GM12878 (cell line): ENCODE results near the gene DENND10. TPM values are rescaled to one million over a fixed set of nuclear protein-coding genes. Genes with fewer than 3 reads are reported as not detected.

Experiments used
- ATAC-seq: fragments of 200-7000 bp; cut with Tn5 transposase; 3 replicates; pipeline ENCODE4 v1.9.1; 2020; ENCODE audit warnings: mild to moderate bottlenecking, moderate library complexity
- BruUV-seq: library from RNA; stranded (reverse); fragments of 400-500 nt; replicated peaks from 2 replicates; lab custom pipeline; 2021; lab: Mats Ljungman, UMichigan
- CTCF ChIA-PET: fragments of 300-600 bp; sonication (Branson Sonifier 250); formaldehyde crosslinking; extraction: SDS; loops from one replicate; lab custom pipeline; 2021; ENCODE audit warnings: inconsistent platforms; lab: Yijun Ruan, JAX
- POLR2A ChIA-PET: fragments of 350-600 bp; formaldehyde crosslinking; extraction: SDS; loops from one replicate; lab custom pipeline; 2021; ENCODE audit warnings: inconsistent platforms; lab: Charles Lee
- RAD21 ChIA-PET: fragments of 300-600 bp; sonication (Branson Sonifier 250); formaldehyde crosslinking; loops from one replicate; lab custom pipeline; 2023; ENCODE audit warnings: antibody characterized with exemption; ENCODE audit not compliant: unreplicated experiment; lab: Charles Lee
- SMC1A ChIA-PET: fragments of 300-600 bp; sonication (Branson Sonifier 250); formaldehyde crosslinking; loops from one replicate; lab custom pipeline; 2023; ENCODE audit not compliant: unreplicated experiment, uncharacterized antibody; lab: Charles Lee
- DNase-seq: peaks from one replicate; pipeline ENCODE4 v3.0.0-alpha.2; 2011; ENCODE audit warnings: low read depth, low spot score
- FAIRE-seq: peaks from 3 replicates; lab custom pipeline; 2011; peaks lifted over from hg19 to GRCh38; lab: Jason Lieb, UNC
- H2AFZ ChIP-seq: 2 replicates; pipeline ENCODE4 v1.6.0; 2011; ENCODE audit warnings: low read depth, low read length, control low read depth; ENCODE audit not compliant: control insufficient read depth
- H3K27ac ChIP-seq: 2 replicates; pipeline ENCODE4 v1.5.1; 2011; ENCODE audit warnings: control low read depth; ENCODE audit not compliant: control insufficient read depth, insufficient read depth
- H3K27me3 ChIP-seq, 2 experiments: replicated peaks in 1 of 2; 2 replicates each; pipeline versions ENCODE4 v1.6.0 to v1.6.1; 2011; ENCODE audit warnings: low read length in 1 of 2; ENCODE audit not compliant: control insufficient read depth in 2 of 2, insufficient read depth in 2 of 2
- H3K36me3 ChIP-seq, 2 experiments: 2 replicates each; pipeline ENCODE4 v1.5.1; 2011; ENCODE audit warnings: low read length in 1 of 2; ENCODE audit not compliant: control insufficient read depth in 2 of 2, insufficient read depth in 2 of 2
- H3K4me1 ChIP-seq: 2 replicates; pipeline ENCODE4 v1.6.1; 2011; ENCODE audit warnings: mild to moderate bottlenecking, low read length, moderate library complexity, mixed read lengths; ENCODE audit not compliant: control insufficient read depth, insufficient read depth
- H3K4me2 ChIP-seq: 2 replicates; pipeline ENCODE4 v1.6.0; 2011; ENCODE audit warnings: control low read depth; ENCODE audit not compliant: control insufficient read depth, insufficient read depth
- H3K4me3 ChIP-seq: fragments of 200-600 bp; sonication (generic); 2 replicates; pipeline ENCODE4 v1.5.1; 2016
- H3K79me2 ChIP-seq: 2 replicates; pipeline ENCODE4 v1.6.0; 2011; ENCODE audit warnings: low read length; ENCODE audit not compliant: control insufficient read depth, insufficient read depth
- H3K9ac ChIP-seq: 2 replicates; pipeline ENCODE4 v1.8.0; 2011; ENCODE audit warnings: low read length, control low read depth, mixed read lengths; ENCODE audit not compliant: control insufficient read depth, insufficient read depth
- H3K9me3 ChIP-seq: replicated peaks from 3 replicates; pipeline ENCODE4 v1.5.1; 2011; ENCODE audit warnings: mild to moderate bottlenecking, low read length; ENCODE audit not compliant: control insufficient read depth, insufficient read depth
- H4K20me1 ChIP-seq: 2 replicates; pipeline ENCODE4 v1.6.0; 2011; ENCODE audit not compliant: control insufficient read depth, insufficient read depth
- SREBF2 ChIP-seq: IDR thresholded peaks from 2 replicates; pipeline ENCODE4 v1.6.1; 2012; ENCODE audit warnings: mild to moderate bottlenecking, low read length
- TARDBP ChIP-seq: IDR thresholded peaks from 2 replicates; pipeline ENCODE4 v1.6.1; 2016; ENCODE audit warnings: borderline replicate concordance
- ZNF207 ChIP-seq: fragments of 450-650 bp; IDR thresholded peaks from 2 replicates; pipeline ENCODE4 v1.6.1; 2014; ENCODE audit warnings: antibody characterized with exemption, mild to moderate bottlenecking, borderline replicate concordance
- WGBS: methylation state at CpG from one replicate; pipeline ENCODE4 v1.1.6; 2016; ENCODE audit warnings: low lambda C conversion rate; ENCODE audit not compliant: insufficient replicate concordance, insufficient coverage; ENCODE audit errors: missing lambda C conversion rate; 5-methylcytosine and 5-hydroxymethylcytosine counted together
- in situ Hi-C: fragments of 300-500 bp; cut with MboI; formaldehyde crosslinking; loops from 9 replicates; pipeline ENCODE4 v1.14.3; 2018; ENCODE audit warnings: mixed read lengths
- intact Hi-C: fragments of 100-400 bp; cut with micrococcal nuclease; formaldehyde crosslinking; loops from one replicate; pipeline ENCODE4 v1.14.2; 2022; ENCODE audit not compliant: unreplicated experiment
- polyA plus RNA-seq, 11 experiments: library from polyadenylated mRNA; depleted of rRNA in 4 of 11; unstranded in 6 of 11; stranded (reverse) in 5 of 11; fragments of >200 nt; fragmentation: Nextera tagmentation in 4 of 11; fragmentation: Illumina TruSeq in 1 of 11; extraction: Ambion mirVana in 4 of 11; extraction: Trizol in 1 of 11; gene quantifications; 1 replicate in 1 of 11; 2 replicates in 10 of 11; pipeline versions ENCODE4 v1.2.1 to v1.2.3, GENCODE V29; 2011 to 2016; ENCODE audit warnings: inconsistent platforms in 2 of 11, missing spikeins in 2 of 11, low read depth in 1 of 11
- total RNA-seq, 4 experiments: library from RNA; depleted of rRNA in 3 of 4; stranded (reverse); fragments of >200 nt in 3 of 4; fragmentation: Illumina TruSeq in 1 of 4; extraction: Trizol in 1 of 4; gene quantifications; 2 replicates each; pipeline versions ENCODE4 v1.2.1 to v1.2.3, GENCODE V29; 2013 to 2021
- TF ChIP-seq, protein P1 (sequence below): fragments of 450-650 bp; IDR thresholded peaks from 2 replicates; pipeline ENCODE4 v1.6.1; 2017; ENCODE audit warnings: low read depth, mild to moderate bottlenecking, moderate library complexity
- TF ChIP-seq, protein P2 (sequence below): fragments of 450-650 bp; IDR thresholded peaks from 2 replicates; pipeline ENCODE4 v1.6.1; 2018; ENCODE audit warnings: mild to moderate bottlenecking, low read depth, moderate library complexity; ENCODE audit not compliant: partially characterized antibody

Gene DENND10
- total and polyA plus RNA-seq, 10 of the 15 experiments (the other 5 are each of a cell fraction or from before 2014, with no cell fraction given), result 21.5 to 39.8 (median 26.2) TPM

DNA sequence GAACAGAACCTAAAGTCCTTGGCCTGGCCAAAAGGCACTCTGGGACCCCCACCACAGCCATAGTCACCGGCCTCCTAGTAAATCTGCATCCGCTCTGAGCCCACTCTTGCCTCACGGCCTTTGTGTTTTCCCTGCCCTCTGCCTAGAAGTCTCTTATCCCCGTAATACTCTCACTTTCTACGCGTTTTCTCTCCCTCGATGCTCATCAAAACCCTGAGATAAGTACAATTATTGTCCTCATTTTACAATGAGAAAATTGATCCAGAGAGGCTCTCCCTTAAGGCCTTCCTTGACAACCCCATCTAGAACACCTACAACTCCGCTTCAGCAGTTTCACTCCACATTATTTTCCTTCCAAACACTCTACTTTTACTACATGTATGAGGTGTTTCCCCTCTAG lies 63.1 kb downstream of the DENND10 start:
- H4K20me1 ChIP-seq, result no peaks in the 10 kb centered on the region
- ChIA-PET SMC1A (interaction anchor here (0.7 to 1.2 kb wide), 3 partner anchors 13 to 127 kb away, joined by 3 to 8 read pairs (median 3); no protein-coding TSS in a partner anchor), POLR2A (no interaction called here), CTCF (interaction anchor here (0.6 to 2.1 kb wide), 3 partner anchors 9 to 395 kb away, joined by 3 to 8 read pairs (median 4); no protein-coding TSS in a partner anchor), RAD21 (interaction anchor here (0.6 to 1.1 kb wide), 3 partner anchors 12 to 32 kb away, joined by 3 read pairs; no protein-coding TSS in a partner anchor)
- WGBS, result 84% methylated on average over 8 of the region's 8 CpGs
- H2AFZ ChIP-seq, result no peak overlapping the region
- no peak overlapping the region for H3K4me2 ChIP-seq
- H3K9ac ChIP-seq, result no peak overlapping the region
- DNase-seq (no peak), FAIRE-seq (no peak), ATAC-seq (no peak)
- in situ Hi-C loops (no loop called here), intact Hi-C loops (no loop called here)
- TF ChIP-seq, protein P1, sequence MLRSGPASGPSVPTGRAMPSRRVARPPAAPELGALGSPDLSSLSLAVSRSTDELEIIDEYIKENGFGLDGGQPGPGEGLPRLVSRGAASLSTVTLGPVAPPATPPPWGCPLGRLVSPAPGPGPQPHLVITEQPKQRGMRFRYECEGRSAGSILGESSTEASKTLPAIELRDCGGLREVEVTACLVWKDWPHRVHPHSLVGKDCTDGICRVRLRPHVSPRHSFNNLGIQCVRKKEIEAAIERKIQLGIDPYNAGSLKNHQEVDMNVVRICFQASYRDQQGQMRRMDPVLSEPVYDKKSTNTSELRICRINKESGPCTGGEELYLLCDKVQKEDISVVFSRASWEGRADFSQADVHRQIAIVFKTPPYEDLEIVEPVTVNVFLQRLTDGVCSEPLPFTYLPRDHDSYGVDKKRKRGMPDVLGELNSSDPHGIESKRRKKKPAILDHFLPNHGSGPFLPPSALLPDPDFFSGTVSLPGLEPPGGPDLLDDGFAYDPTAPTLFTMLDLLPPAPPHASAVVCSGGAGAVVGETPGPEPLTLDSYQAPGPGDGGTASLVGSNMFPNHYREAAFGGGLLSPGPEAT, result no peak
- TF ChIP-seq TARDBP (no peak), ZNF207 (no peak), SREBF2 (no peak)
- TF ChIP-seq, protein P2, sequence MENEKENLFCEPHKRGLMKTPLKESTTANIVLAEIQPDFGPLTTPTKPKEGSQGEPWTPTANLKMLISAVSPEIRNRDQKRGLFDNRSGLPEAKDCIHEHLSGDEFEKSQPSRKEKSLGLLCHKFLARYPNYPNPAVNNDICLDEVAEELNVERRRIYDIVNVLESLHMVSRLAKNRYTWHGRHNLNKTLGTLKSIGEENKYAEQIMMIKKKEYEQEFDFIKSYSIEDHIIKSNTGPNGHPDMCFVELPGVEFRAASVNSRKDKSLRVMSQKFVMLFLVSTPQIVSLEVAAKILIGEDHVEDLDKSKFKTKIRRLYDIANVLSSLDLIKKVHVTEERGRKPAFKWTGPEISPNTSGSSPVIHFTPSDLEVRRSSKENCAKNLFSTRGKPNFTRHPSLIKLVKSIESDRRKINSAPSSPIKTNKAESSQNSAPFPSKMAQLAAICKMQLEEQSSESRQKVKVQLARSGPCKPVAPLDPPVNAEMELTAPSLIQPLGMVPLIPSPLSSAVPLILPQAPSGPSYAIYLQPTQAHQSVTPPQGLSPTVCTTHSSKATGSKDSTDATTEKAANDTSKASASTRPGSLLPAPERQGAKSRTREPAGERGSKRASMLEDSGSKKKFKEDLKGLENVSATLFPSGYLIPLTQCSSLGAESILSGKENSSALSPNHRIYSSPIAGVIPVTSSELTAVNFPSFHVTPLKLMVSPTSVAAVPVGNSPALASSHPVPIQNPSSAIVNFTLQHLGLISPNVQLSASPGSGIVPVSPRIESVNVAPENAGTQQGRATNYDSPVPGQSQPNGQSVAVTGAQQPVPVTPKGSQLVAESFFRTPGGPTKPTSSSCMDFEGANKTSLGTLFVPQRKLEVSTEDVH, result no peak
- peaks cover 11% of the 10 kb centered on the region for H3K4me1 ChIP-seq
- peaks cover 7 to 25% of the 10 kb centered on the region in 2 experiments for H3K36me3 ChIP-seq
- H3K9me3 ChIP-seq, result no peaks in the 10 kb centered on the region
- H3K27me3 ChIP-seq, result no peaks in the 10 kb centered on the region
- no TSS peak for BruUV-seq
- no peak overlapping the region for H3K27ac ChIP-seq
- H3K79me2 ChIP-seq, result peaks cover 18% of the 10 kb centered on the region
- no peak overlapping the region for H3K4me3 ChIP-seq
